Measurements from ENCODE around the gene JARID2.

GRCh38 chr6:15375018-15375417 is 129.1 kb downstream of the JARID2 start:
- no peak for TF ChIP-seq CTCF (IDR thresholded peaks at IDR 0.05; ENCODE audit: poor library complexity, severe bottlenecking)
- no peak for TF ChIP-seq MXI1 (conservative IDR thresholded peaks at IDR 0.05; ENCODE audit: poor library complexity, severe bottlenecking)
- no peak for TF ChIP-seq SMC3 (conservative IDR thresholded peaks at IDR 0.05; ENCODE audit: poor library complexity)
- no peak for TF ChIP-seq EZH2 (IDR thresholded peaks at IDR 0.05; ENCODE audit: borderline replicate concordance, insufficient read depth, low read length, poor library complexity, severe bottlenecking)
- TF ChIP-seq EP300 (conservative IDR thresholded peaks at IDR 0.05; ENCODE audit: poor library complexity, severe bottlenecking) = no peak
- TF ChIP-seq TAF1 (IDR thresholded peaks at IDR 0.05; ENCODE audit: low read depth) = no peak
- TF ChIP-seq, protein P1, sequence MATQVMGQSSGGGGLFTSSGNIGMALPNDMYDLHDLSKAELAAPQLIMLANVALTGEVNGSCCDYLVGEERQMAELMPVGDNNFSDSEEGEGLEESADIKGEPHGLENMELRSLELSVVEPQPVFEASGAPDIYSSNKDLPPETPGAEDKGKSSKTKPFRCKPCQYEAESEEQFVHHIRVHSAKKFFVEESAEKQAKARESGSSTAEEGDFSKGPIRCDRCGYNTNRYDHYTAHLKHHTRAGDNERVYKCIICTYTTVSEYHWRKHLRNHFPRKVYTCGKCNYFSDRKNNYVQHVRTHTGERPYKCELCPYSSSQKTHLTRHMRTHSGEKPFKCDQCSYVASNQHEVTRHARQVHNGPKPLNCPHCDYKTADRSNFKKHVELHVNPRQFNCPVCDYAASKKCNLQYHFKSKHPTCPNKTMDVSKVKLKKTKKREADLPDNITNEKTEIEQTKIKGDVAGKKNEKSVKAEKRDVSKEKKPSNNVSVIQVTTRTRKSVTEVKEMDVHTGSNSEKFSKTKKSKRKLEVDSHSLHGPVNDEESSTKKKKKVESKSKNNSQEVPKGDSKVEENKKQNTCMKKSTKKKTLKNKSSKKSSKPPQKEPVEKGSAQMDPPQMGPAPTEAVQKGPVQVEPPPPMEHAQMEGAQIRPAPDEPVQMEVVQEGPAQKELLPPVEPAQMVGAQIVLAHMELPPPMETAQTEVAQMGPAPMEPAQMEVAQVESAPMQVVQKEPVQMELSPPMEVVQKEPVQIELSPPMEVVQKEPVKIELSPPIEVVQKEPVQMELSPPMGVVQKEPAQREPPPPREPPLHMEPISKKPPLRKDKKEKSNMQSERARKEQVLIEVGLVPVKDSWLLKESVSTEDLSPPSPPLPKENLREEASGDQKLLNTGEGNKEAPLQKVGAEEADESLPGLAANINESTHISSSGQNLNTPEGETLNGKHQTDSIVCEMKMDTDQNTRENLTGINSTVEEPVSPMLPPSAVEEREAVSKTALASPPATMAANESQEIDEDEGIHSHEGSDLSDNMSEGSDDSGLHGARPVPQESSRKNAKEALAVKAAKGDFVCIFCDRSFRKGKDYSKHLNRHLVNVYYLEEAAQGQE (IDR thresholded peaks at IDR 0.05; ENCODE audit: borderline replicate concordance) = no peak
